Fibroblast of the conjunctiva (primary cell): ENCODE results near the gene CDYL.
A peak's percentile ranks its signal among the peaks of the same experiment; 100 is the strongest.
"Not testable (repeated sequence)": the region's sequence is repeated elsewhere in the genome, so short reads cannot be mapped to it uniquely, and the experiment has no call there.

Experiments
- DNase-seq: peaks from one replicate; pipeline ENCODE4 v3.0.0-alpha.2; 2010; ENCODE audit warnings: low read depth

CDYL gene

DNA sequence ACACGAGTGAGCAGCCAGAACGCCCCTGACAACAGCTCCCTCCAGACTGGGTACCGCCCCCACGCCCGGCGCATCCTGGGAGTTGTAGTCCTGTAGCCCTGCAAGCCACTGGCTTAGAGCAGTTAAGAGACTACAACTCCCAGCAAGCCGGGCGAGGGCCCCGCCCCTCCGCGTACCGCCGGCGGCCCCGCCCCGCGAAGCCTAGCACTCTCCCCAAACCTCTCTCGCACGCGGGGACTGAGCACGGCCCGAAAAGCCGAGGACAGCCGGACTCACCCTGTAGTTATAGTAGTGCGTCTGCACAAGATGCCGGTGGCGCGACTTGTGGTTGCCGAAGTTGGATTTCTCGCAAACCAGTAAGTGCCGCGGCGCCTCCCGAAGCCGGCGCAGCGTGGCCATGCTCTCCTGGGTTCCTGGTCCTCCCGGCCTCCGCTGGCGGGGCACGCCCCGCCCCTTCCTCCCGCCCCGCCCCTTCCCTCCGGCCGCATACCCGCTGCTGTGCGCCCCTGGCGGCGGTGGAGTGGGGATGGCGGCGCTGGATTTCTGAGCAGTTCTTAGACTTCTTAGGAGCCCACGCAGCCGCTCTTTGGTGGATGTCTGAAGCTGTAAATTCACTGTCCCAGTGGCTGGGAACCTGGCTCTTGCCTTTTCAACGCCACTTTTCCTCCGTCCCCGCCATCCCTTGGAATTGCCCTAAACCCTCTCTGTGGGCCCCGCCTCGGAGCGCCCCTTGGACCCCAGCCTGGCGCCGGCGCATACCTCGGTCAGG is 227.6 kb downstream of the CDYL start, which contains the start of gene RPP40:
Gene RPP40 (minus strand): TSS at position 434 of the 769 bp plus-strand sequence. CDS start 35 bp downstream, at position 399.
- peak; percentile 95 for DNase-seq

DNA sequence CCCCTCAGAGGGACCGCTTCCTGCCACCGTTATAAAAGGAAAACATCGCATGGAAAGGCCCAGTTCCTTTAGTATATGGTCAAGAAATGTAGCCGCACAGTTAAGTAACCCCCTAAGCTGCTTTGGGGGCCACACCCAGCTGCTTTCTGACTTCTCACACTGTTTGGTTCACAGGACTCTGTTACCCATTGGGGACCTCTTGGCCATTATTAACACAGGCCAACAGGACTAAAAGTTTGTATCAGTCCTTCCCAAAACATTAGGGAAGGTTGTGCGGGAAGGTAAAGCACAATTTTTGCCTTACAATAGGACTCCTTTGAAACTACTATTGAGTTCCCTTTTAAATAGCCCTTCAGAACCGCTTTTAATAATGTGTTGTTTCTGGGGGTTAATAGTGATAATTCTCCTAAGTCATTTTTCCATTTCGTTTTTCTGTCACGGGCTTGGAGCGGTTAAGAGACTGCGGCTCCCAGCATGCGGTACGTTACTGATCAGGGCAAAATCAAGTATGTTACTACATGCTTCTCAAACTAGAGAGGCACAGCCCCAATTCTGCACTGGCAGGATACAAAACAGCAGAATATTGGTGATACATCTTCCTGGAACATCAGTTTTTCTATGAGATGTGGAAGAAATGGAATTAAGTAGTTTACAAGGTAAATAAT is 228.3 kb downstream of the CDYL start:
- DNase-seq: no peak

DNA sequence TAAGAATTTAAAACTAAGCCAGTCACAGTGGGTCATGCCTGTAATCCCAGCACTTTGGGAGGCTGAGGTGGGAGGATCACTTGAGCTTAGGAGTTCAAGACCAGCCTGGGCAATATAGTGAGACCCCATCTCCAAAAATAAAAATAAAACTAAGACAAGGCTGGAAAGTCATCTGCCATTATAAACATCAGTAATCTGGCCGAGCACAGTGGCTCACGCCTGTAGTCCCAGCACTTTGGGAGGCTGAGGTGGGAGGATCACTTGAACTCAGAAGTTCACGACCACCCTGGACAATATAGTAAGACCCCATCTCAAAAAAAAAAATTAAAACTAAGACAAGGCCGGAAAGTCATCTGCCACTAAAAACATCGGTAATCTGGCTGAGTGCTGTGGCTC is 228.8 kb downstream of the CDYL start:
- not testable (repeated sequence) for DNase-seq
